HepG2 (cell line): ENCODE data around the gene RPS6KL1. TPM values are rescaled to one million over a fixed set of nuclear protein-coding genes. Genes with fewer than 3 reads are reported as not detected.

ENCODE experiments used
- AFF4 ChIP-seq: sonication (generic); formaldehyde crosslinking; IDR thresholded peaks from 2 replicates; pipeline ENCODE4 v1.4.0; 2020; ENCODE audit warnings: missing genetic modification reagents
- E2F5 ChIP-seq: sonication (generic); formaldehyde crosslinking; conservative IDR thresholded peaks from 2 replicates; pipeline ENCODE4 v1.4.0; 2020; ENCODE audit warnings: missing genetic modification reagents
- EP300 ChIP-seq, 3 experiments: sonication (generic) in 1 of 3; formaldehyde crosslinking in 1 of 3; IDR thresholded peaks; 2 replicates each; pipeline versions ENCODE4 v1.5.1 to v1.6.1; 2011 to 2020; ENCODE audit warnings: low read depth in 2 of 3, low read length in 2 of 3, borderline replicate concordance in 1 of 3, improper control_type of control experiment in 1 of 3, mild to moderate bottlenecking in 1 of 3, missing genetic modification reagents in 1 of 3, moderate library complexity in 1 of 3
- FOXP4 ChIP-seq: sonication (generic); formaldehyde crosslinking; IDR thresholded peaks from 2 replicates; pipeline ENCODE4 v1.4.0; 2020; ENCODE audit warnings: missing genetic modification reagents
- NR2F1 ChIP-seq, 2 experiments: fragments of 450-650 bp in 1 of 2; formaldehyde crosslinking in 1 of 2; IDR thresholded peaks; 2 replicates each; pipeline versions ENCODE4 v1.5.0 to v1.6.1; 2016 to 2020; ENCODE audit warnings: mild to moderate bottlenecking in 1 of 2, missing compliant biosample characterization in 1 of 2, missing genetic modification reagents in 1 of 2, moderate library complexity in 1 of 2
- NRL ChIP-seq: sonication (generic); formaldehyde crosslinking; IDR thresholded peaks from 2 replicates; pipeline ENCODE4 v1.5.0; 2020; ENCODE audit warnings: missing genetic modification reagents, mild to moderate bottlenecking, moderate library complexity, borderline replicate concordance
- PHB2 ChIP-seq: fragments of 450-650 bp; IDR thresholded peaks from 2 replicates; pipeline ENCODE4 v1.6.1; 2018; ENCODE audit not compliant: partially characterized antibody
- RXRB ChIP-seq: IDR thresholded peaks from 2 replicates; pipeline ENCODE4 v1.6.1; 2016; ENCODE audit warnings: borderline replicate concordance, missing genetic modification reagents, missing compliant biosample characterization
- SIN3A ChIP-seq: IDR thresholded peaks from 2 replicates; pipeline ENCODE4 v1.6.1; 2011; ENCODE audit warnings: low read depth, mild to moderate bottlenecking, control low read depth, low read length, borderline replicate concordance
- XRCC5 ChIP-seq: fragments of 200-400 bp; formaldehyde crosslinking; optimal IDR thresholded peaks from 2 replicates; pipeline ENCODE3; 2017; ENCODE audit warnings: mild to moderate bottlenecking, low read length
- ZBTB44 ChIP-seq: sonication (generic); formaldehyde crosslinking; IDR thresholded peaks from 2 replicates; pipeline ENCODE4 v1.4.0; 2020; ENCODE audit warnings: missing genetic modification reagents
- ZNF225 ChIP-seq: sonication (generic); formaldehyde crosslinking; IDR thresholded peaks from 2 replicates; pipeline ENCODE4 v1.4.0; 2020; ENCODE audit warnings: mild to moderate bottlenecking, missing genetic modification reagents
- ZNF256 ChIP-seq: sonication (generic); formaldehyde crosslinking; conservative IDR thresholded peaks from 2 replicates; pipeline ENCODE4 v1.4.0; 2020; ENCODE audit warnings: missing genetic modification reagents
- ZNF543 ChIP-seq: sonication (generic); formaldehyde crosslinking; IDR thresholded peaks from 2 replicates; pipeline ENCODE4 v1.4.0; 2020; ENCODE audit warnings: mild to moderate bottlenecking, missing genetic modification reagents
- ZNF781 ChIP-seq: sonication (generic); formaldehyde crosslinking; IDR thresholded peaks from 2 replicates; pipeline ENCODE4 v1.5.1; 2020; ENCODE audit warnings: borderline replicate concordance, mild to moderate bottlenecking, missing genetic modification reagents; ENCODE audit errors: not compliant biosample characterization
- ZNF850 ChIP-seq: sonication (generic); formaldehyde crosslinking; conservative IDR thresholded peaks from 2 replicates; pipeline ENCODE4 v1.9.0; 2021; ENCODE audit warnings: mild to moderate bottlenecking, missing genetic modification reagents
- polyA plus RNA-seq, 8 experiments: library from polyadenylated mRNA; depleted of rRNA in 3 of 8; stranded (reverse) in 7 of 8; unstranded in 1 of 8; fragments of >200 nt; fragmentation: Illumina TruSeq in 4 of 8; extraction: Trizol in 4 of 8; gene quantifications; 2 replicates each; pipeline versions ENCODE4 v1.2.1 to v1.2.3, GENCODE V29; 2011 to 2016; ENCODE audit warnings: low read depth in 4 of 8, missing spikeins in 1 of 8, mixed read lengths in 1 of 8; ENCODE audit not compliant: insufficient read depth in 1 of 8
- total RNA-seq, 5 experiments: library from RNA; depleted of rRNA; stranded (reverse); fragments of >200 nt; fragmentation: Illumina TruSeq; extraction: Trizol; gene quantifications; 2 replicates each; pipeline ENCODE4 v1.2.3, GENCODE V29; 2016; ENCODE audit warnings: low read depth in 1 of 5
- TF ChIP-seq, protein P1 (sequence below): sonication (generic); formaldehyde crosslinking; IDR thresholded peaks from 2 replicates; pipeline ENCODE4 v1.8.1; 2023; ENCODE audit warnings: mild to moderate bottlenecking, moderate library complexity, missing genetic modification reagents

The RPS6KL1 gene
- total and polyA plus RNA-seq, 2 of the 13 experiments (the other 11 are each of a cell fraction or from before 2014, with no cell fraction given) = 6.5 to 11.5 TPM

DNA sequence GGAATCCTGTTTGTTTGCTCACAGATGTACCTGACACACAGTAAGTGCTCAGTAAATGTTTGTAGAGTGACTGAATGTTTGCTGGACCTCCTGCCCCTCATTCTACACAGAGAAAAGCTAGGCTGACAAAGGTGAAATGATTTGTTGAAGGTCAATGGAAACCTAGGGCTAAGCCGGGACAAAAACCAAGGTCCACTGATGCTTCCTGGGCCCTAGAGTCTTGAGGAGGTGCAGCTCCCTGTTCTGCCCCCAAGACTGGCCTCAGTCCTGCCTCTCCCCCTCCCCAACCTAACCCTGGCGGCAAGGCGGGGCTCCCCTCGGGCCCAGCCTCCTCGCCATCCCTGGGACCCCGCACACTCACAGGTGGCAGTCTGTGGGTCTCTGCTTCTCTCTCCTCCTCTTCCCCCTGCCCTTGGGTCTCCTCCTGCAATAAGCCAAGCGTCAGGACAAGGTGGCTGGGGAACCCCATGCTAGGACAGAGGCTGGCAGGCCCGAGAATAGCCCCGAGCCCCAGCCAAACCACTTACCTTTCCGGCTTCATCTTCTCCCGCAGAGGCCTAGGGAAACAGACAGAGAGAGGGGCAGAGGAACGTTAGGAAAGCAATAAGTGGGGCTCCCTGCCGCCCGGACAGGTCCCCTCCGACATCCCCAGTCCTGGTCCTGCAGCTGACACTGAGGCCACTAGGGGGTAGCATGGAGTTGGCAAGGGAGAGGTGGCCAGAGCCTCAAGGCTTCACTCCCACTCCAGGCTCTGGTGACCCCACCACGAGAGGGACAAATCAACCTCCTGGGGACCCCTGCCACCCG lies 23.0 kb upstream of the RPS6KL1 start (continued):
- no peak for TF ChIP-seq AFF4 (CRISPR knock-in tag)
- 0 out of 2 replicates have a peak, but pooled peaks have one; percentile 58 for TF ChIP-seq ZNF256 (CRISPR knock-in tag)
- TF ChIP-seq E2F5 (CRISPR knock-in tag) = no peak
- peak; percentile 86 for TF ChIP-seq ZNF781 (CRISPR knock-in tag)
- no peak for TF ChIP-seq PHB2
- TF ChIP-seq, protein P1, sequence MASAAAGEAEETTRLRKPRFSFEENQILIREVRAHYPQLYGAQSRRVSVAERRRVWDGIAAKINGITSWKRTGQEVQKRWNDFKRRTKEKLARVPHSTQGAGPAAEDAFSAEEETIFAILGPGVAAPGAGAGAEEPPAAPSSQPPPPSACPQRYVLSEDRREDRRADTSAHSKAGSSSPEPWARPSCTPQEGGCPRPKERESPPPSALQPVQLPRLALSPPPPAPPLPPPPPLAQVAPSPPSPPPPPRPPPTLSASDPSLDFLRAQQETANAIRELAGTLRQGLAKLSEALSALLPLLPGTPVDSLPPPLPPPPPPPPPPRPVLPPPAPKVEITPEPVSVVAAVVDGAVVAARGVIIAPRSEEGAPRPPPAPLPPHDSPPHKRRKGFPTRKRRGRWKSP (CRISPR knock-in tag) = no peak; the same call in 1 of the 2 replicates
- peak; percentile 79 for TF ChIP-seq NRL (CRISPR knock-in tag)
- no peak for TF ChIP-seq ZNF850
- TF ChIP-seq FOXP4 (CRISPR knock-in tag) = peak; percentile 85
- no peak for TF ChIP-seq ZBTB44 (CRISPR knock-in tag)
- no peak for TF ChIP-seq ZNF225 (CRISPR knock-in tag)
- peak in 1 of 2 experiments; percentile 60; a peak in 2 of 4 replicates for TF ChIP-seq NR2F1 (CRISPR knock-in tag; IDR thresholded peaks at IDR 0.05)
- TF ChIP-seq ZNF543 (CRISPR knock-in tag) = 0 out of 2 replicates have a peak, but pooled peaks have one; percentile 32
- peak; percentile 65 for TF ChIP-seq XRCC5
- TF ChIP-seq RXRB (CRISPR knock-in tag) = peak; percentile 75
- TF ChIP-seq EP300 (IDR thresholded peaks at IDR 0.05; ENCODE audit: low read depth in 2 of 2, low read length in 2 of 2) = peak in 1 of 2 experiments; percentile 84; a peak in 2 of 4 replicates
- peak; percentile 64; the same call in 1 of the 2 replicates for TF ChIP-seq EP300 (CRISPR knock-in tag; IDR thresholded peaks at IDR 0.05; ENCODE audit: borderline replicate concordance)
- TF ChIP-seq SIN3A = no peak; the same call in 1 of the 2 replicates
